Endothelial cell of coronary artery (primary cell): ENCODE measurements around the gene ATXN3. TPM values are rescaled to one million over a fixed set of nuclear protein-coding genes. Genes with fewer than 3 reads are reported as not detected.

Experiments
- total RNA-seq: library from RNA; depleted of rRNA; stranded (reverse); fragments of >200 nt; gene quantifications from 2 replicates; pipeline ENCODE4 v1.2.3, GENCODE V29; 2014

The ATXN3 gene
- total RNA-seq: 50.1 and 81.2 TPM in 2 replicates

DNA sequence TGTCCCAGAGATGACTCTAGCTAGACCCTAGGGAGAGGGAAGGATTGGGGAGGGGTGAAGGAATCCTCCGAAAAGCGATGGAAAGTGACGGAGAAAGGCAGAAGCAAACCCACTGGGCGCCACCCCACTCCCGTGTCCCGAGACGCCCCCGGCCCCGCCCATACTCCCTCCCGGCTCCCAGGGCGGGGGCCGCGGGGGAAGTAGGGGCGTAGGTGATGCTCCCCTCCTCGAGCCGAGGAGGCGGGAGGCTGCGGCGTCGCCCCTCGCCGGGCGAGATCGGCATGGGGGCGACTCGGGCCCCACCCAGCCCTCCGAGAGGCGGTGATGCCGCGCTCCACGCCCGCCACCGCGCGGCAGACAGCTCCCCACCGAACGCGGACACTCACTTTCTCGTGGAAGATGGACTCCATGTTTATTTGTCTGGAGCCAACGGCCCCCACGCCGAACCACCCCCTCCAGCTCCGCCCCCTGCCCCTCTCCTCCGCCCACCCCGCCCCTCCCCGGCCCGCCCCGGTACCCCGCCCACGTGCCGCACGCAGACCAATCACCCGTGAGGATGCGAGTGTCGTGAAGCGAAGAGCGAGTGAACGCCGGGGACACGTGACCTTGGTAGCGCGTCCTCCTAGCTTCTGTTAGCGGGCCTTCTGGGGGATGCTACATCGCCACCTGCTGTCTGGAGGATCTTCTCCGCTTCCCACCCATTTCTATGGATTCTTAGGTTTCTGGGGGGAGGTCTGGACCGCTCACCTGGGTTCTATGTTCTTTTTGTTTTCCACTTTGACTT, at the start of gene ATXN3:
Gene ATXN3 (minus strand): TSS at position 440 of the 784 bp plus-strand sequence. CDS start 30 bp downstream, at position 410.

DNA sequence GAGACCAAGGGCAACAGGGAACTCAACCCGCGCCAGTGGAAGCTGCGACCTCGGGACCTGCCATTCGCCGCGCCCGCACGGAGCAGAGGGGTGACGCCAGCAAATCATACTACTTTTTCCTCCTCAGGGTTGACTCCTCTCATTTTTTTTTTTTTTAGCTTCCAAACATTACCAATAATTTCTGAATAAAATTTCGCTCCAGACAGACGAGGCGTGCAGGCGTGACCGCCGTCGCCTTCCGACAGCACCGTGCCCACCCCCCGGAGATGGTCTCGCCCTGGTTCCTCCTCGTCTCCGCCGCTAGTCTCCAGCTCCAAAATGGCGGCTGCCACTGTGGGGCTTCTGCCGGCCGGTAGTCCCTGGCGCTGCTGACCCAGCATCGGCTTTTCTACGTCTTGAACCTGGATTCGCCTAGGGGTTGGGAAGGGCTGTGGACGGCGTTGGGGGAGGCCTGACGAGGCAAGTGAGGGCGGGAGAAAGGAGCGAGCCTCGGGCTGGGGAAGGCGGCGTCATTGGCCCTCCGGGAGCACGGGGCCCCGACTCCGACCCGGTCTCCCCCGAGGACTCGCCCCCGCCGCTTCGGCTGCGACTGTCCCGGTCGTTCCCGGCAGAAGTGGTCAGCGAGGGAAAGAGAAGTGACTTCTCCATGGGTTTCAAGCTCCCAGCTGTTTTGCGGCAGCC, 15.4 kb upstream of the ATXN3 start, which contains the start of the genes CPSF2 and NDUFB1:
Gene CPSF2 (plus strand): TSS at position 300 of the 681 bp plus-strand sequence. CDS start 9,016 bp downstream, outside the sequence.
Gene NDUFB1 (minus strand): TSS at position 37 of the 681 bp plus-strand sequence. CDS start 4,069 bp downstream, outside the sequence.

DNA sequence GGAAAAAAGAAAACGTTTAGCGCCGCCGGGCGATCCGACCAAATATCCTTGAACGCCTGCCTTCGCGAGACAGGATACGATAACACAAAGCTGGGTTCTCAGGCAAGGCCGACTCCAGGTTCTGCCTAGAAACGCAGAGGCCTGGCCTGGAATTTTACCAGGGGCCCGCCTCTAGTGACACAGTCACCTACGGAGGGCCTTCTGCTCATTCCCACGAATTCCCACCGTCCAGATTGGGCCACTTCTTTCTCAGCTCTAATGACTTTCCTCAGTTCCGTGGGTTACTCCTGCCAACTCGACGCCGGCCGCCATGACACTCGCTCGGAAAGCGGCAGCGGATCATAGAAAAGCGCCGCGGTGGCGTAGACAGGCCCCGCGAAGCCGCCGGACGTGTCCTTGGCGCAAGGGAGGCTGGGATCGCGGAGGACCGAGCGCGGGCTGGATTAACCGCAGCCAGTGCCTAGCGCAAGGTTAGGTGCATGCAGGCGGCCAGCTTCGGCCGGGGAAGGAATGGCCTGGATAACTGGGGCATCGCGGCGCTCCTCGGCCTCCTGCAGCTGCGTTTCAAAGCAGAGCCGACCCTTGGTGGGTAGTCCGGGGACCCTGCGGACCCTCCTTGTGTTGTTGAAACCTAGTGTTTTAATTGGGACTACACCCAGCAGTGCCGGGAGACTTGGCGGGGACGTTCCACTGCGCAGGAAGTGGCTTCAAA, 66.5 kb downstream of the ATXN3 start, which contains the start of gene TRIP11:
Gene TRIP11 (minus strand): TSS at position 341 of the 712 bp plus-strand sequence. CDS start 374 bp downstream, outside the sequence.

Other genes with a start within 250 kb of the ATXN3 start
- under 0.01 TPM in 1 of 2 replicates, not detected in the other for gene TC2N, start 239.0 kb downstream of the ATXN3 start, total RNA-seq
- 0.90 and 11.2 TPM in 2 replicates for gene FBLN5, start 158.9 kb downstream of the ATXN3 start, total RNA-seq
- gene TRIP11, start 66.5 kb downstream of the ATXN3 start, total RNA-seq: 27.8 and 30.9 TPM in 2 replicates
- 154 and 253 TPM in 2 replicates for gene NDUFB1, start 15.1 kb upstream of the ATXN3 start, total RNA-seq
- 36.0 and 45.4 TPM in 2 replicates for gene CPSF2, start 15.4 kb upstream of the ATXN3 start, total RNA-seq
- gene SLC24A4, start 216.6 kb upstream of the ATXN3 start, total RNA-seq: under 0.01 TPM in 1 of 2 replicates, not detected in the other